HL-60 (cell line): ENCODE data around the gene POLR3A.

Experiments
- DNase-seq, 2 experiments: peaks; one replicate each; pipeline ENCODE4 v3.0.0-alpha.2; 2010 to 2020; ENCODE audit warnings: low read depth in 1 of 2, low spot score in 1 of 2
- H3K27ac ChIP-seq: fragments of 250-450 bp; sonication (Bioruptor Pico); replicated peaks from 2 replicates; pipeline ENCODE4 v1.5.1; 2020; ENCODE audit warnings: mild to moderate bottlenecking, moderate library complexity
- H3K27me3 ChIP-seq: fragments of 250-450 bp; sonication (Bioruptor Pico); 2 replicates; pipeline ENCODE4 v1.5.1; 2021; ENCODE audit warnings: mild to moderate bottlenecking, moderate library complexity; ENCODE audit not compliant: insufficient read depth, poor library complexity, severe bottlenecking
- H3K4me3 ChIP-seq: replicated peaks from 2 replicates; pipeline ENCODE4 v1.5.1; 2011; ENCODE audit warnings: mild to moderate bottlenecking, control low read depth, low read length; ENCODE audit not compliant: insufficient read depth
- GABPA ChIP-seq: IDR thresholded peaks from 2 replicates; pipeline ENCODE4 v1.6.1; 2012; ENCODE audit warnings: low read depth
- POLR2AphosphoS5 ChIP-seq: IDR thresholded peaks from 2 replicates; pipeline ENCODE4 v1.6.1; 2012; ENCODE audit warnings: low read depth
- REST ChIP-seq: IDR thresholded peaks from 2 replicates; pipeline ENCODE4 v1.6.1; 2012; ENCODE audit warnings: low read depth; ENCODE audit not compliant: insufficient replicate concordance
- SPI1 ChIP-seq: IDR thresholded peaks from 2 replicates; pipeline ENCODE4 v1.6.1; 2012; ENCODE audit warnings: low read depth, mild to moderate bottlenecking, borderline replicate concordance
- TF ChIP-seq, protein P1 (sequence below): IDR thresholded peaks from one replicate; pipeline ENCODE4 v1.5.1; 2011; ENCODE audit warnings: low read length, control low read depth, inconsistent platforms; ENCODE audit not compliant: insufficient read depth

POLR3A gene

DNA sequence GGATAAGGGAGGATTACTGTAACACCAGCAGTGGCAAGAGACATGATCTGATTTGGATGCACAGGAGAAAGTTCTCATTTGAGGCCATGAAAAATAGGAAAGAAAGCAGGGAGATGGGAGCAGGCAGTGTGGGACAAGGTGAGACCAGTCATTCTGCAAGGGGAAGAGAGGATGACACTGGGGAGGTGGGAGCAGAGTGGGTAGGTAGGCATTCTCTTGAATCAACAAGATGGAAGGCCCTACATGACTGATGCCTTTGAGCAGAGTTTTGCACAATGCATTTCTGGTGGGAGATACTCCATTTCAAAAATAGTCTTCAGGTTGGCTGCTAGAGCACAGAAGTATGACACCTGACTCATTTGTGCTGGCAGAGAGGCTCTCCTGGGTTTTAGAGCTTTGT lies 14.9 kb upstream of the POLR3A start:
- DNase-seq, result no peak
- no peak overlapping the region for H3K27ac ChIP-seq
- TF ChIP-seq REST (no peak), GABPA (no peak), SPI1 (no peak), POLR2AphosphoS5 (no peak; the same call in 1 of the 2 replicates)
- TF ChIP-seq, protein P1, sequence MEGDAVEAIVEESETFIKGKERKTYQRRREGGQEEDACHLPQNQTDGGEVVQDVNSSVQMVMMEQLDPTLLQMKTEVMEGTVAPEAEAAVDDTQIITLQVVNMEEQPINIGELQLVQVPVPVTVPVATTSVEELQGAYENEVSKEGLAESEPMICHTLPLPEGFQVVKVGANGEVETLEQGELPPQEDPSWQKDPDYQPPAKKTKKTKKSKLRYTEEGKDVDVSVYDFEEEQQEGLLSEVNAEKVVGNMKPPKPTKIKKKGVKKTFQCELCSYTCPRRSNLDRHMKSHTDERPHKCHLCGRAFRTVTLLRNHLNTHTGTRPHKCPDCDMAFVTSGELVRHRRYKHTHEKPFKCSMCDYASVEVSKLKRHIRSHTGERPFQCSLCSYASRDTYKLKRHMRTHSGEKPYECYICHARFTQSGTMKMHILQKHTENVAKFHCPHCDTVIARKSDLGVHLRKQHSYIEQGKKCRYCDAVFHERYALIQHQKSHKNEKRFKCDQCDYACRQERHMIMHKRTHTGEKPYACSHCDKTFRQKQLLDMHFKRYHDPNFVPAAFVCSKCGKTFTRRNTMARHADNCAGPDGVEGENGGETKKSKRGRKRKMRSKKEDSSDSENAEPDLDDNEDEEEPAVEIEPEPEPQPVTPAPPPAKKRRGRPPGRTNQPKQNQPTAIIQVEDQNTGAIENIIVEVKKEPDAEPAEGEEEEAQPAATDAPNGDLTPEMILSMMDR, result no peak
- no peaks in the 10 kb centered on the region for H3K27me3 ChIP-seq
- no peak overlapping the region for H3K4me3 ChIP-seq

DNA sequence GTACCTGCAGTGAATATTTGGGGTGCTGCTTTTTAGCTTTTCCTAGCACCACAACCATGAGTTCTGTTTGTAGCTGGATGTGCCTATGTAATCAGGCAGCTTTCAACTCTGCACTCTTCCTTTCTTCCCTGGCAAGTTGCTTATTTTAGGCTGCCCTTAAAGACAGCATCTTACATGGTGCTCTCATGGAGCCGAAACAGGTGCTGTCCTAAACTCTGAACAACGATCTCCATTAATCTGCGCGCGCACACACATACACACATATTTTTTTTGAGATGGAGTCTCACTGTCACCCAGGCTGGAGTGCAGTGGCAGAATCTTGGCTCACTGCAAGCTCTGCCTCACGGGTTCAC lies 13.4 kb upstream of the POLR3A start:
- no peaks in the 10 kb centered on the region for H3K27me3 ChIP-seq
- TF ChIP-seq SPI1, result no peak
- TF ChIP-seq, protein P1, result no peak
- TF ChIP-seq POLR2AphosphoS5, result no peak; the same call in 1 of the 2 replicates
- no peak for TF ChIP-seq REST
- no peak for TF ChIP-seq GABPA
- H3K4me3 ChIP-seq, result no peak overlapping the region
- H3K27ac ChIP-seq, result no peak overlapping the region
- DNase-seq, result no peak

DNA sequence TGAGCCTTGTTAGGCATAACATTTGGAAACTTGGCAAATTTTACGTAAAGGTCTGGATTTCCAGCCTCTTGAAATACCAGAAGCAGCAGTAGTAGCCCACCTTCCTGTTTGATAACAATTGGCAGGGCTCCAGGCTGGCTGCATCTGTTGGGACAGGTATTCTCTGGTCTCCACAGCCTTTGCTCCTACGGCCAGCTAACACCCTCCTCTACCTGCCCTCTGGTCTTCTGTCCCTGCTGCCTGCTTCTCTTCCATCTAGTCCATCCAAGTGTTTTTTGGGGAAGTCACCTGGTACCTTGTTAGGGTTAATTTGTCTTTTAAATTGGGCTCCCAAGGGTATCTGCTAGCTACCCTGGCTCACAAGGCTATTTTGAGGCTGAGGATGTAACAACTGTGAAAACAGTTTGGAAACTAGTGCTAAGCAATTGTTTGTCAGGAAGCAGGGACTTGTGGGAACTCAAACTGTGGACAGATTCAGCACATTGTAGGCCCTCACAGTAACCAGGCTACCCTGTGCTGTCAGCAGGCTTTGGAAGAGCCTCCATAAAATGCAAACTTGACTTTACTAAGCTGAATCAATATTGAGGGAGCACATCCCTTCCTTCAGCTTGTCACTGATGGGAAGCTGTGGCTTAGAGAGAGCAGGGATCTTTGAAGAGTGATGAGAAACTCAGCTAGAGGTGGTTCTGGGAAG lies 12.9 kb upstream of the POLR3A start:
- no peak for DNase-seq
- Histone ChIP-seq H3K27me3 (no peaks in the 10 kb centered on the region), H3K4me3 (no peak overlapping the region), H3K27ac (no peak overlapping the region; the same call in 1 of the 2 replicates)
- TF ChIP-seq POLR2AphosphoS5 (peak; percentile 11), GABPA (no peak)

GRCh38 chr10:78041170-78042057 lies 12.1 kb upstream of the POLR3A start:
- TF ChIP-seq POLR2AphosphoS5 (peak; percentile 78), GABPA (no peak), REST (no peak), SPI1 (no peak)
- TF ChIP-seq, protein P1, result no peak
- DNase-seq, result no peak
- Histone ChIP-seq H3K27ac (no peak overlapping the region; the same call in 1 of the 2 replicates), H3K4me3 (no peak overlapping the region), H3K27me3 (no peaks in the 10 kb centered on the region)
